K562 (cell line): ENCODE results near the gene P3H1.

ENCODE experiments used
- GTF2F1 ChIP-seq: IDR thresholded peaks from 2 replicates; pipeline ENCODE4 v1.6.1; 2011; ENCODE audit warnings: low read depth, low read length, improper control_type of control experiment
- TAF1 ChIP-seq: IDR thresholded peaks from 2 replicates; pipeline ENCODE4 v1.6.1; 2011; ENCODE audit warnings: mild to moderate bottlenecking, low read length, moderate library complexity; ENCODE audit not compliant: insufficient read depth, control insufficient read depth, severe bottlenecking; ENCODE audit errors: extremely low read depth
- TF ChIP-seq, protein P1 (sequence below), 3 experiments: IDR thresholded peaks in 2 of 3; conservative IDR thresholded peaks in 1 of 3; 2 replicates each; pipeline ENCODE4 v1.5.1; 2011 to 2012; ENCODE audit warnings: low read length in 3 of 3, mild to moderate bottlenecking in 3 of 3, control low read depth in 2 of 3, improper control_type of control experiment in 1 of 3, inconsistent platforms in 1 of 3, low read depth in 1 of 3, mixed read lengths in 1 of 3, moderate library complexity in 1 of 3; ENCODE audit not compliant: insufficient read depth in 2 of 3

DNA sequence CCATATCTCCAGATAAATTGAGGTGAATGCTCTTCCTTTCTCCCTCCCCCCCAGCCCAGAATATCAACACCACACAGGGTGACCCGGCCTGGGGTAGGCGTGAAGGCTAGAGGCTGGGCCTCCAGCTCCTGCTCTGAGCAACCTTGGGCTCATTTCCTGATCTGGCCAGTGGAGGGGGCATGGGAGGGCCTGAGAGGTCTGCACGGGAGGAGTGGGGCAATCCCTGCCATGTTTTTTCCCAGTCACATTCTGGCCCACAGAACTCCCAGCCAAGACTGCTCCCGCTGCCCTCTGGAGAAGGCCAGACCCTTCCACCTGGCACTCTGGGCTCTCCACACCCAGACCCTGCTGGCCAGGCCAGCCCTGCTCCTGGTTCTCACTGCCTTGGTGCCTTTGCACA lies 30.7 kb downstream of the P3H1 start:
- TF ChIP-seq TAF1 (no peak), GTF2F1 (no peak)
- TF ChIP-seq, protein P1, sequence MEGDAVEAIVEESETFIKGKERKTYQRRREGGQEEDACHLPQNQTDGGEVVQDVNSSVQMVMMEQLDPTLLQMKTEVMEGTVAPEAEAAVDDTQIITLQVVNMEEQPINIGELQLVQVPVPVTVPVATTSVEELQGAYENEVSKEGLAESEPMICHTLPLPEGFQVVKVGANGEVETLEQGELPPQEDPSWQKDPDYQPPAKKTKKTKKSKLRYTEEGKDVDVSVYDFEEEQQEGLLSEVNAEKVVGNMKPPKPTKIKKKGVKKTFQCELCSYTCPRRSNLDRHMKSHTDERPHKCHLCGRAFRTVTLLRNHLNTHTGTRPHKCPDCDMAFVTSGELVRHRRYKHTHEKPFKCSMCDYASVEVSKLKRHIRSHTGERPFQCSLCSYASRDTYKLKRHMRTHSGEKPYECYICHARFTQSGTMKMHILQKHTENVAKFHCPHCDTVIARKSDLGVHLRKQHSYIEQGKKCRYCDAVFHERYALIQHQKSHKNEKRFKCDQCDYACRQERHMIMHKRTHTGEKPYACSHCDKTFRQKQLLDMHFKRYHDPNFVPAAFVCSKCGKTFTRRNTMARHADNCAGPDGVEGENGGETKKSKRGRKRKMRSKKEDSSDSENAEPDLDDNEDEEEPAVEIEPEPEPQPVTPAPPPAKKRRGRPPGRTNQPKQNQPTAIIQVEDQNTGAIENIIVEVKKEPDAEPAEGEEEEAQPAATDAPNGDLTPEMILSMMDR (IDR thresholded peaks at IDR 0.05 in 2 of 3, conservative IDR thresholded peaks at IDR 0.05 in 1 of 3; ENCODE audit: insufficient read depth in 2 of 3, low read depth in 1 of 3, low read length in 3 of 3) = peak; percentile 69 to 81 (median 73)
